HG03432 (cell line): ENCODE data around the gene TANC1.

Experiments used
- ATAC-seq: cut with Tn5 transposase; IDR thresholded peaks from one replicate; pipeline ENCODE4 v1.9.1; 2021; ENCODE audit warnings: mild to moderate bottlenecking, moderate library complexity; ENCODE audit not compliant: unreplicated experiment

The TANC1 gene

GRCh38 chr2:158993721-158994587 is 25.5 kb downstream of the TANC1 start:
- ATAC-seq, result no peak

- ATAC-seq, result peak; percentile 44
These were observed 26.7 kb downstream of the TANC1 start for GRCh38 chr2:158994920-158995676.

- ATAC-seq, result no peak
These were observed 27.2 kb downstream of the TANC1 start for GRCh38 chr2:158995677-158996049.

- no peak for ATAC-seq
These were observed 28.0 kb downstream of the TANC1 start for GRCh38 chr2:158996378-158996993.

GRCh38 chr2:158997037-158997790 is 28.8 kb downstream of the TANC1 start:
- ATAC-seq, result no peak

GRCh38 chr2:158998551-158999248 is 30.3 kb downstream of the TANC1 start:
- no peak for ATAC-seq

GRCh38 chr2:158999458-158999857 is 31.0 kb downstream of the TANC1 start:
- ATAC-seq, result no peak

- ATAC-seq, result no peak
These were observed 31.6 kb downstream of the TANC1 start for GRCh38 chr2:159000072-159000471.

GRCh38 chr2:159002462-159003111 is 34.1 kb downstream of the TANC1 start:
- ATAC-seq, result no peak

GRCh38 chr2:159003555-159003954 is 35.1 kb downstream of the TANC1 start:
- no peak for ATAC-seq

- ATAC-seq, result no peak
These were observed 36.4 kb downstream of the TANC1 start for GRCh38 chr2:159004849-159005248.

- no peak for ATAC-seq
These were observed 41.5 kb downstream of the TANC1 start for GRCh38 chr2:159009940-159010339.

- no peak for ATAC-seq
These were observed 41.9 kb downstream of the TANC1 start for GRCh38 chr2:159010340-159010739.

- no peak for ATAC-seq
These were observed 42.5 kb downstream of the TANC1 start for GRCh38 chr2:159010963-159011362.

- ATAC-seq, result no peak
These were observed 43.7 kb downstream of the TANC1 start for GRCh38 chr2:159012142-159012541.

- no peak for ATAC-seq
These were observed 44.7 kb downstream of the TANC1 start for GRCh38 chr2:159013103-159013502.

GRCh38 chr2:159015174-159015573 is 46.7 kb downstream of the TANC1 start:
- no peak for ATAC-seq

GRCh38 chr2:159015823-159016222 is 47.4 kb downstream of the TANC1 start:
- ATAC-seq, result no peak

GRCh38 chr2:159017837-159018236 is 49.4 kb downstream of the TANC1 start:
- ATAC-seq, result no peak

GRCh38 chr2:159019021-159019420 is 50.6 kb downstream of the TANC1 start:
- ATAC-seq, result no peak
